GM19397 (cell line): ENCODE results near the gene MSLN.

Experiments used
- ATAC-seq: cut with Tn5 transposase; IDR thresholded peaks from one replicate; pipeline ENCODE4 v1.9.1; 2021; ENCODE audit warnings: mild to moderate bottlenecking, moderate library complexity; ENCODE audit not compliant: unreplicated experiment

The MSLN gene

GRCh38 chr16:788399-789126, 28.0 kb downstream of the MSLN start, which contains the start of gene CHTF18:
TSS of gene CHTF18 (plus strand) at chr16:788620. CDS start at chr16:788685, 65 bp downstream.
- ATAC-seq: peak; percentile 79

GRCh38 chr16:789191-789850, 28.8 kb downstream of the MSLN start:
- no peak for ATAC-seq

- ATAC-seq: no peak
Measured at GRCh38 chr16:790086-790485, 29.6 kb downstream of the MSLN start.

- ATAC-seq: no peak
Measured at GRCh38 chr16:791131-791530, 30.6 kb downstream of the MSLN start.

- no peak for ATAC-seq
Measured at GRCh38 chr16:792221-792995, 31.9 kb downstream of the MSLN start.

GRCh38 chr16:793414-793813, 32.9 kb downstream of the MSLN start:
- ATAC-seq: no peak

- no peak for ATAC-seq
Measured at GRCh38 chr16:794091-794822, 33.7 kb downstream of the MSLN start.

GRCh38 chr16:794853-795466, 34.4 kb downstream of the MSLN start:
- ATAC-seq: no peak

GRCh38 chr16:795580-796229, 35.2 kb downstream of the MSLN start:
- no peak for ATAC-seq

GRCh38 chr16:796296-797119, 36.0 kb downstream of the MSLN start:
- no peak for ATAC-seq

GRCh38 chr16:797120-797420, 36.5 kb downstream of the MSLN start:
- no peak for ATAC-seq

- ATAC-seq: no peak
Measured at GRCh38 chr16:797686-798085, 37.2 kb downstream of the MSLN start.

GRCh38 chr16:798666-799065, 38.1 kb downstream of the MSLN start:
- no peak for ATAC-seq

- ATAC-seq: no peak
Measured at GRCh38 chr16:799111-799947, 38.8 kb downstream of the MSLN start.

- no peak for ATAC-seq
Measured at GRCh38 chr16:799948-800833, 39.7 kb downstream of the MSLN start, which contains the start of gene GNG13. TSS of gene GNG13 (minus strand) at chr16:800734. CDS start at chr16:799077, 1,657 bp downstream.

GRCh38 chr16:800834-801511, 40.4 kb downstream of the MSLN start:
- ATAC-seq: no peak
